ENCODE data around the gene RNASEH1.

The RNASEH1 gene

GRCh38 chr2:3532941-3533340 lies 25.2 kb downstream of the RNASEH1 start:
- H3K27ac ChIP-seq, result peak overlapping the region; percentile 74
- TF ChIP-seq CTCF (conservative IDR thresholded peaks at IDR 0.05), result no peak

GRCh38 chr2:3529316-3530025 lies 28.7 kb downstream of the RNASEH1 start:
- H3K27ac ChIP-seq, result no peak overlapping the region
- no peak for TF ChIP-seq CTCF (conservative IDR thresholded peaks at IDR 0.05)

GRCh38 chr2:3527886-3528785 lies 30.0 kb downstream of the RNASEH1 start:
- TF ChIP-seq CTCF (conservative IDR thresholded peaks at IDR 0.05), result no peak
- H3K27ac ChIP-seq, result no peak overlapping the region

- H3K27ac ChIP-seq, result no peak overlapping the region
- TF ChIP-seq CTCF (conservative IDR thresholded peaks at IDR 0.05), result no peak
Observed at GRCh38 chr2:3526871-3527270, 31.3 kb downstream of the RNASEH1 start.

GRCh38 chr2:3523551-3524041 lies 34.5 kb downstream of the RNASEH1 start:
- no peak for TF ChIP-seq CTCF (conservative IDR thresholded peaks at IDR 0.05)
- peak overlapping the region; percentile 92 for H3K27ac ChIP-seq

- H3K27ac ChIP-seq, result peak overlapping the region; percentile 92
- TF ChIP-seq CTCF (conservative IDR thresholded peaks at IDR 0.05), result no peak
Observed at GRCh38 chr2:3522961-3523421, 35.1 kb downstream of the RNASEH1 start.

- no peak for TF ChIP-seq CTCF (conservative IDR thresholded peaks at IDR 0.05)
- no peak overlapping the region for H3K27ac ChIP-seq
Observed at GRCh38 chr2:3520591-3520990, 37.5 kb downstream of the RNASEH1 start.

Data from VCaP (cell line).